ENCODE data around the gene POLE4. TPM values are rescaled to one million over a fixed set of nuclear protein-coding genes. Genes with fewer than 3 reads are reported as not detected.

The POLE4 gene
- total RNA-seq, 1 donor from 2014 or later = 50.2 TPM

DNA sequence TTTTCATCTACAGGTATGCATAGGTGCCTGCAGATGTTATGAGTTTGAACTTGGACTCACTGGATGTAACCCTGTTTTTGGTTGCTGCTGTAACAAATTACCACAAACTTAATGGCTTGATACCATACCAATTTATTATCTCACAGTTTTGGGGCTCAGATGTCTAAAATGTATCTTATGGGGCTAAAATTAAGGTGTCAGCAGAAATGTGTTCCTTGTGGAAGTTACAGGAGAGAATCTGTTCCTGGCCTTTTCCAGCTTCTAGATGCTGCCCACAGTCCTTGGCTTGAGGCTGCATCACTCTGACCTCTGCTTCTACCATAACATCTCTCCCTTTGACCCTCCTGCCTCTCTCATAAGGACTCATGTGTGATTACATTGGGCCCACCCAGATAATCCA is 47.6 kb downstream of the POLE4 start:
- DNase-seq (ENCODE audit: low read depth) = no peak
- TF ChIP-seq CTCF (conservative IDR thresholded peaks at IDR 0.05; ENCODE audit: low read depth, low read length) = no peak
- H3K4me3 ChIP-seq (ENCODE audit: low read depth, low read length) = no peak overlapping the region

GRCh38 chr2:75007061-75007460 is 48.6 kb downstream of the POLE4 start:
- no peak for DNase-seq (ENCODE audit: low read depth)
- H3K4me3 ChIP-seq (ENCODE audit: low read depth, low read length) = no peak overlapping the region
- TF ChIP-seq CTCF (conservative IDR thresholded peaks at IDR 0.05; ENCODE audit: low read depth, low read length) = no peak

GRCh38 chr2:75007819-75008218 is 49.4 kb downstream of the POLE4 start:
- DNase-seq (ENCODE audit: low read depth) = no peak
- no peak for TF ChIP-seq CTCF (conservative IDR thresholded peaks at IDR 0.05; ENCODE audit: low read depth, low read length)
- H3K4me3 ChIP-seq (ENCODE audit: low read depth, low read length) = no peak overlapping the region

- no peak for TF ChIP-seq CTCF (conservative IDR thresholded peaks at IDR 0.05; ENCODE audit: low read depth, low read length)
- DNase-seq (ENCODE audit: low read depth) = no peak
- H3K4me3 ChIP-seq (ENCODE audit: low read depth, low read length) = no peak overlapping the region
Measured at GRCh38 chr2:75010571-75010970, 52.1 kb downstream of the POLE4 start.

DNA sequence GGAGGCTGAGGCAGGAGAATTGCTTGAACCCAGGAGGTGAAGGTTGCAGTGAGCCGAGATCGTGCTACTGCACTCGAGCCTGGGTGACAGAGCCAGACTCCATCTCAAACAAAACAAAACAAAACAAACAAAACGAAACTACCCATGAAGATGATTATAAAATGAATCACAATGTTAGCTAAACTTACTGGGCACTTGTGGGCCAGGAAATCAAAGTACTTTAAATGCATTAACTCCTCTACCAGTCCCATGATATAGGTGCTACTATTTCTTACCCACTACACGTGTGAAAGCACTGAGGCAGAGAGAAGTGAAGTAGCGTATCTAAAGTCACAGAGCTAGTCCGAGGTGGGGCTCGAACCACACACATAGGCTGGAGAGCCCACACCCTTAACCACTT is 53.6 kb downstream of the POLE4 start:
- H3K4me3 ChIP-seq (ENCODE audit: low read depth, low read length) = no peak overlapping the region
- no peak for TF ChIP-seq CTCF (conservative IDR thresholded peaks at IDR 0.05; ENCODE audit: low read depth, low read length)
- DNase-seq (ENCODE audit: low read depth) = no peak

DNA sequence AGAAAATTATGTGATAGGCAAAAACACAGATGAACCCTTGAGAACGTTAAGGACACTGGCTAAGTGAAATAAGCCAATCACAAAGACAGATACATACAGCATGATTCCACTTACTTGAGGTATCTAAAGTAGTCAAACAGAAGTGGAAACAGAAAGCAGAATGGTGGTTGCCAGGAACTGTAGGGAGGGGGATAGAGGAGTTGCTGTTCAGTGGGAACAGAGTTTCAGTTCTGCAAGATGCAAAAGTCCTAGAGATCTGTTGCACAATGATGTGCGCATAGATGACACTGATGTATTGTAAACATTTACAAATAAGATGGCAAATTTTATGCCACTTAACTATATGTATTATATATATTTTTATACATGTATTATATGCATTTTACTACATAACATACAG is 59.7 kb downstream of the POLE4 start:
- DNase-seq (ENCODE audit: low read depth) = no peak
- no peak for TF ChIP-seq CTCF (conservative IDR thresholded peaks at IDR 0.05; ENCODE audit: low read depth, low read length)
- H3K4me3 ChIP-seq (ENCODE audit: low read depth, low read length) = no peak overlapping the region

Other genes with a start within 250 kb of the POLE4 start
- 9.5 and 17.6 TPM in 2 replicates for gene HK2, start 124.5 kb upstream of the POLE4 start, total RNA-seq
- gene TACR1, start 240.9 kb downstream of the POLE4 start, total RNA-seq = not detected in 2 replicates